GM18519 (cell line): Measurements from ENCODE around the gene HIPK4.
"Not testable (repeated sequence)": the region's sequence is repeated elsewhere in the genome, so short reads cannot be mapped to it uniquely, and the experiment has no call there.

Source experiments
- ATAC-seq: cut with Tn5 transposase; IDR thresholded peaks from one replicate; pipeline ENCODE4 v1.9.1; 2021; ENCODE audit warnings: mild to moderate bottlenecking, moderate library complexity; ENCODE audit not compliant: unreplicated experiment, low FRiP score

Gene HIPK4

DNA sequence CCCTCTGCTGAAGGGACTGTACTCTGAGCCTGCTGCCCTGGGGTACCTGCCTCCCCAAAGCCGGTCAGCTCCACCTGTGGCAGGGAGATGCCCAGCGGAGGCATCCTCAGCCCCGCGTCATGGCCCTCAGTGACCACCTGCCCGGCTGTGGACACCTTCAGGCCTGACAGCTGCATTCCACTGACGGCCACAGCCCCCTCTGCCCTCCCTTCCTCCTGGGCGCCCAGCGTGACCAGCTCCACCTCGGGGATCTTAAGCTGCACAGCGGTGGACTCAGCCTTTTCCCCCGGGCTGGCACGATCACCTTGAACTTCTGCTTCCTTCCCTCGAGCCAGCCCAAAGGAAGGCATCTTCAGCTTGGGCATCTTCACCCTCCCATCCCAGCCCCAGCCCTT is 4.8 kb upstream of the HIPK4 start:
- ATAC-seq = no peak

DNA sequence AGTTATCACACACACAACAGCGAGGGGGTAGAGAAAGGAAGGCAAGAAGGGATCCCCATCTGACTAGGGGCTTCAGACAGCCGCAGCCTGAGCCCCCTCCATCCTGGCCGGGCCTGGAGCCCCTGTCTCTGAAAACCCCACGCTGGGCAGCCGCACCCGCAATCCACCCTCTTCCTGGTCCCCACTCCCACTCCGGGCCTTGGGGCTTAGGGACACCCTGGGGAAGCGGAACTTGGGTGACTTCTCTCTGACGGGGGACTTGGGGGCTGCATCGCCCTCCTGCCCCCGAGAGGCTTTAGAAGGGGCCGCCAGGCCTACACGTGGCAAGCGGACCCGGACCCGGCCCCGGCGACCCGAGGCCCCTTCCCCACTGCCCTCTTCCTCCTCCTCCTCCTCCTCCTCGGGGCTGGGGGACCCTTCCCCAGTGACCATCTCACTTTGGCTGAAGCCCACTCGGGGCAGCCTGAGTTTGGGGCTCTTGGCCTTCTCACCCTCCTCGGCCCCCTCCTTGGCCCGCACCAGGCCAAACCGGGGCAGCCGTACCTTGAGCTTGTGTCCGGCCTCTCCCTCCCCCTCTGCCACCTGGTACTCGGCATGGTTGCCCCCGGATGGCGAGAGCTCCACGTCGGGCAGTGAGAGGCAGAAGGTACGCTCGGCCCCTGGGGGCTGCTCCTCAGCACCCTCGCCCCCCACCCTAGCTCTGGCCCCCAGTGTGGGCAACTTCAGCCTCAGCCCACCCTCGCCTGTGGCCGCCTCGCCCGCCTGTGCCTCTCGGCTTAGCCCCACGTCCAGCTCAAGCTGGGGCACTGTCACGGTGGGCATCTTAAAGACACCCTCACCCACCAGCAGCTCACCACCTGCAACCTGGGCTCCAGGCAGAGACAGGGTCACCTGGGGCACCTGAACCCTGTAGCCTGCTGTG is 4.2 kb upstream of the HIPK4 start:
- no peak for ATAC-seq

GRCh38 chr19:40392894-40393517 is 3.0 kb upstream of the HIPK4 start:
- ATAC-seq = no peak

DNA sequence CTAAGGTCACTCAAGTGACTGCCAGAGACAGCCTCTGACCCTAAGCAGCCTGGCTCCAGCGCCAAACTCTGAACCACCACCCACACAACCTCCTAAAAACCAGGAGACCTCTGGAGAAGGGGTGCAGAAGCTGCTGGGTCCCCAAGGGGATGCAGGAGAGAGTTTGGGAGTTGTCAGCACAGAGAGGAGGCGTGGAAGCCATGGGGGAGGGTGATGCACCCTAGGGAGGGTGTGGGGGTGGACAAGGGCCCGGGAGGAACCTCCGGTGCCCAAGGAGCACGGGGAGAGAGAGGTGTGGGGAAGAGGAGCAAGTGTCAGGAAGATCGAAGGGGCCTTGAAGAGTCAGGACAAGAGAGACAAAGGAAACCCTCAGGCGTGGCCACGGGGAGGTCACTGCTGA is 2.1 kb upstream of the HIPK4 start:
- ATAC-seq = no peak

DNA sequence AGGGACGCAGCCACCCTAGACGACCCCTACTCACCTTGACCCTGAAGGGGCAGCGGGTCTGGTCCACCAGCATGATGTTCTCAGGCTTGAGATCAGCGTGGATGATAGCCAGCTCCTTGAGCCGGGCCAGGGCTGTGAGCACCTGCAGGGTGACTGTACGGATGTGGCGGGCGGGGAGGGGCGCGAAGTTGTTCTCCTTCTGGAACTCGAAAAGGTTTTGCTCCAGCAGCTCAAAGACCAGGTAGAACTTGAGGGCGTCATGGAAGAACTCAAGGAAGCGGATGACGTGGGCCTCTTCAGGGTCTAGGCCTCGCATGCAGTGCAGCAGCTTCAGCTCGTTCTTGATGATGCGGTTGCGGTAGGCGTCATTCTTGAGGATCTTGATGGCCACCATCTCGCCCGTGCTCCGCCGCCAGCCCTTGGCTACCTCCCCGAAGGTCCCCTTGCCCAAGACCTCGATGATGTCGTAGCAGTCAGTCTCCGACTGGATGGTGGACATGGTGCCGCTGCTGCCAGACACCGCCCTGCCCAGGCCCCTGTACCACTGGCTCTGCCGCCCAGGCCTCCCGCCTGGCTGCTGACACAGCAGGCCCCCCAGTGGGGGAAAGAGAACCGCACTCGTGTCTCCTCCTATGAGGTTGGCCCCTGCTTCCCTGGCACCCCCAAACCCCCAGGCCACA is 437 bp downstream of the HIPK4 start:
- no peak for ATAC-seq

GRCh38 chr19:40388481-40388880 is 1.5 kb downstream of the HIPK4 start:
- no peak for ATAC-seq

- ATAC-seq = no peak
Measured at GRCh38 chr19:40387155-40387554, 2.8 kb downstream of the HIPK4 start.

DNA sequence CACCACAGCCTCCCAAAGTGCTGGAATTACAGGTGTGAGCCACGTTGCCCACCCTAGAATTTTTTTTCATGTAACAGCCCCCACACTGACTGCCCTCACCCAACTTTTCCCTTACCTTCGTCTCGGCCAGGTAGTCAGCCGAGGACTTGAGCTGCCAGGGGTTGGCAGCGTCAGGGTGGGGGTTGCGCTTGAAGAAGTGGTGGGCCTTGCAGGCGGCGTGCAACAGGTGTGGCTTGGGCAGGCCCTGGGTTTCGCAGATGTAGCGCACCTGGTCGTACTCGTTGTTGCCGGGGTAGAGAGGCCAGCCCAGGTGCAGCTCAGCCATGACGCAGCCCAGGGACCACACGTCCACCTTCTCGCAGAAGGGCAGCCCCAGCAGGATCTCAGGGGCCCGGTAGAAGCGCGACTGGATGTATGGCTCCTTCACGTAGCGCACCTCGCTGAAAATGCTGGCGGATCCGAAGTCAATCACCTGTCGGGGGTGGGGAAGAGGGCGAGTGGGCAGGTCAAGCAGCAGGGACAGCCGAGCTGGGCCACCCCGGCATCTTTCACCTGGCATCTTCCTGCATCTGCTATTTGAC is 6.2 kb downstream of the HIPK4 start:
- ATAC-seq = no peak

GRCh38 chr19:40381321-40381720 is 8.7 kb downstream of the HIPK4 start:
- ATAC-seq = no peak

DNA sequence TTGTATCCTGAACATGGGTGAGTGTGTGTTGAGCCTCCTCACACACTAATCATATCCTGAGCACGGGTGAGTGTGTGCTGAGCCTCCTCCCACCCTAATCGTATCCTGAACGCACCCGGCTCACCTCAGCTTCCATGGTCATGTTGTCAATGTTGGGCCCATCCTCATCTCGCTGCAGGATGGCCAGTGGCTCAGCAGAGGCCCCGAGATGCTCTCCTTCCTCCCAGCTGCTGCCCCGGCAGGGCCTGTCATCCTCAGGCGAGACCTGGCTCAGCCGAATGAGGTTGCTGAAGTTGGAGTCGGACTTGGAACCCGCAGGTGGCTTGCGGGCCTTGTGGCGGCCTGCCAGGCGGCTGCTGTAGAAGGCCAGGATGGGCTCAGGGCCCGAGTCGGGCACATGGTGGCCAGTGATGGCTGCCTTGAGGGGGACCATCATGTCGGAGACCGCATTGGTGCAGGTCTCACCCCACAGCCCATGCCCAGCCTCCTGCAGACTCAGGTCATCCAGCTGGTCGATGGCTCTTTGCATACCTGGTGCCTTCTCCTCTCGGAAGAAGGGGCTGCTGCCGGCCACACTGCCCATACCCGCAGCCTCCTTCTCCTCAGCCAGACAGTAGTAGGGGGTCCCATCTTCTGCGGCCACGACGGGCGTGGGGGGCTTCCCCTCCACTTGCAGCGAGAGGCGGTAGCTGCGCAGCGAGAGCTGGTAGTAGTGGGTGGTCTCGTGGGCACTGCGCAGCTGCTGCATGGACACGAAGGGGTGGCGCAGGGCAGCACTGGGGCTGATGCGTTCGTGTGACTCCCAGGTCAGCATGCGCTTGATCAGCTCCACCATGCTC is 9.6 kb downstream of the HIPK4 start:
- ATAC-seq = no peak

DNA sequence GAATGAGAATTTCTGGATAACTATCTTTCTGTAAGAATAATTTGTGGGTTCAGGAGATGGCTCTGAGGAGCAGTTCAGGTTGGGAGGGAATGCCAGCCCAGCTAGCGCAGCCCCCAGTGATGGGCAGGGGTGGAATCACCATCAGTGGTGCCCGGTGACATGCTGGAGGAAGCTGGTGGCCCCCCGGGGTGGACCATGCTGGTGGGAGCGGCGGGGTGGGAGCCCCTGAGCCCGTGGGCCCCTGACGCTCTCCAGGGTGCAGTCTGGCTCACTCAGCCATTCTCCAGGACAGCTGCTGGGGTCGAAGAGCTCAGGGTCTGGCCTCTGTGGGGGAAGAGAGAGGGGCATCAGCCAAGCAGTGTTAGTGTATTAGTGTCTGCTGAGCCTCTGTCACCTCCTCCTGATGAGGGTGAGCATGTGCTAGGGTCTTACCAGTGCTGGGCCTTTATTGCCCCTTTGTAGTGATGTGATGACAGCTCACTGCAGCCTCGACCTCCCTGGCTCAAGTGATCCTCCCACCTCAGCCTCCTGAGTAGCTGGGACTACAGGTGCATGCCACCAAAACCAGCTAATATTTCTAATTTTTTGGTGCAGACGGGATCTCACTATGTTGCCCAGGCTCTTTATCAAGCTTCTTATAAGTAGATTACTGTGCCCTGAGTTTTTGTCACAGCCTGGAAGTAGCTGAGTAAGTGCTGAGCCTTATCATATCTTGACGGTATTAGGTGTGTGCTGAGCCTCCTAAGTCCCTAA is 10.4 kb downstream of the HIPK4 start:
- ATAC-seq = no peak

- no peak for ATAC-seq
Measured at GRCh38 chr19:40378509-40378908, 11.5 kb downstream of the HIPK4 start.

DNA sequence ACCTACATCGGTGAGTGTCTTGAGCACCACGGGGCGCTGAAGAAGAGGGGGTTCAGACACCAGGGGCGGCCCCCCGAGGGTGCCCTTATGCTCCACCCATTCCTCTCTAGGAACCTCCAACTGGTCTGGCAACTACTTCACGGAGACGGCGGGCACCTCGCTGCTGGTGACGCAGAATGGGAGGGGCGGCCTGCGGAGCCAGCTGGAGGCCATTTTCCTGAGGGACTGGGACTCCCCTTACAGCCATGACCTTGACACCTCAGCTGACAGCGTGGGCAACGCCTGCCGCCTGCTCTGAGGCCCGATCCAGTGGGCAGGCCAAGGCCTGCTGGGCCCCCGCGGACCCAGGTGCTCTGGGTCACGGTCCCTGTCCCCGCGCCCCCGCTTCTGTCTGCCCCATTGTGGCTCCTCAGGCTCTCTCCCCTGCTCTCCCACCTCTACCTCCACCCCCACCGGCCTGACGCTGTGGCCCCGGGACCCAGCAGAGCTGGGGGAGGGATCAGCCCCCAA is 12.1 kb downstream of the HIPK4 start:
- no peak for ATAC-seq

DNA sequence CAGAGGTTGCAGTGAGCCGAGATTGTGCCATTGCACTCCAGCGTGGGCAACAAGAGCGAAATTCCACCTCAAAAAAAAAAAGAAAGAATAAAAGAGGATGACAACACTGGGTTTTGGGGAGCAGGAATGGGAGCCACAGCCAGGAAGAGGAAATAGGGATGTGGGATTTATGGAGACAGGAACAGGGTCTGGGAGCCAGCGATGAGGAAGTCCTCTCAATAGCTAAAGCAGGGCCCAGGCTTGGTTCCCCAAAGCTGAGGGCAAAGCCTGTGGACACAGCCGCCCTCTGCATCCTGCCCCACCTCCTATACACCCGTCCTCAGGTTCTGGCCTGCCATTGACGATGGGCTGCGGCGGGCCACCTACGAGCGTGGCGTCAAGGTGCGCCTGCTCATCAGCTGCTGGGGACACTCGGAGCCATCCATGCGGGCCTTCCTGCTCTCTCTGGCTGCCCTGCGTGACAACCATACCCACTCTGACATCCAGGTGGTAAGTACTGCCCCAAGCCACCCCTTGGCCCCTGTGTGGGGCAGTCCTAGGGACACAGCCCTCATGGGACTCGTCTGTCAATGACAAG is 13.6 kb downstream of the HIPK4 start:
- no peak for ATAC-seq

GRCh38 chr19:40374084-40374483 is 15.9 kb downstream of the HIPK4 start:
- no peak for ATAC-seq

DNA sequence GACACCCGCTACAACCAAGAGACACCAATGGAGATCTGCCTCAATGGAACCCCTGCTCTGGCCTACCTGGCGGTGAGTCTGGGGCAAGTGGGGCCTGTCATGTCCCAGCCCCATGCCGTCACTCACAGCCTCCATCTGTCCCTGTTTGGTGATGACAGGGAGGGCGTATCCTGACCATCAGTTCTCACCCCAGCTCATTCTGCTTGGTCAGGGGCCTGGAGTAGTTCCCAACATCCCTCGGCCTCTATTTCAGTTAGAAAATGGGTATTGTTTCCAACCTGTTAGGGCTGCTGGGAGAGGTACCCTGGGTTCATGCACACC is 18.2 kb downstream of the HIPK4 start:
- ATAC-seq = no peak

GRCh38 chr19:40370997-40371801 is 18.8 kb downstream of the HIPK4 start:
- ATAC-seq = no peak

DNA sequence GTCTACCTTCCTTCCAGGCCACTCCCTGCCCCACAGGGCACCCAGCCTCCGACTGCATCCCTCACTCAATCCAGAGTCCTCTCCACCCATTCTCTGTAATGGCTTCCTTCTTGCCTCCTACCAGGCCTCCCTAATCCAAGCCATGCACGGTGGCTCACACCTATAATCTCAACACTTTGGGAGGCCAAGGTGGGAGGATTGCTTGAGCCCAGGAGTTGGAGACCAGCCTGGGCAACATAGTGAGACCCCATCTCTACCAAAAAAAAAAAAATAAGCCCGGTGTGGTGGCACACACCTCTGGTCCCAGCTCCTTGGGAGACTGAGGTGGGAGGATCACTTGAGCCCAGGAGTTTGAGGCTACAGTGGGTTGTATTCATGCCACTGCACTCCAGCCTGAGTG is 19.7 kb downstream of the HIPK4 start:
- not testable (repeated sequence) for ATAC-seq
